CD4-positive, alpha-beta T cell treated with Interleukin-2 at 100 ng/mL for 4 hours (primary cell): Measurements from ENCODE around the gene LIN37.

ENCODE experiments used
- DNase-seq: peaks from one replicate; pipeline ENCODE4 v3.0.0-alpha.2; 2020; ENCODE audit warnings: low spot score

Gene LIN37

GRCh38 chr19:35775046-35775297 is 26.6 kb downstream of the LIN37 start:
- DNase-seq: no peak

- DNase-seq: peak; percentile 99
Observed at GRCh38 chr19:35775298-35776101, 27.1 kb downstream of the LIN37 start, which contains the start of gene ARHGAP33. Gene ARHGAP33, plus strand, starts transcription at chr19:35775564. Its CDS starts 95 bp downstream, at chr19:35775659.

- no peak for DNase-seq
Observed at GRCh38 chr19:35776102-35776788, 27.9 kb downstream of the LIN37 start.

GRCh38 chr19:35777086-35777841 is 28.9 kb downstream of the LIN37 start:
- DNase-seq: no peak

- no peak for DNase-seq
Observed at GRCh38 chr19:35777961-35778360, 29.6 kb downstream of the LIN37 start.

GRCh38 chr19:35779033-35779432 is 30.7 kb downstream of the LIN37 start:
- DNase-seq: no peak

- no peak for DNase-seq
Observed at GRCh38 chr19:35780058-35780457, 31.7 kb downstream of the LIN37 start.

GRCh38 chr19:35780717-35781116 is 32.3 kb downstream of the LIN37 start:
- DNase-seq: no peak

GRCh38 chr19:35781650-35782049 is 33.3 kb downstream of the LIN37 start:
- no peak for DNase-seq

- DNase-seq: no peak
Observed at GRCh38 chr19:35782589-35782988, 34.2 kb downstream of the LIN37 start.

GRCh38 chr19:35783469-35784434 is 35.4 kb downstream of the LIN37 start:
- DNase-seq: no peak

GRCh38 chr19:35784503-35785338 is 36.3 kb downstream of the LIN37 start:
- no peak for DNase-seq

- DNase-seq: no peak
Observed at GRCh38 chr19:35785339-35785627, 36.9 kb downstream of the LIN37 start.

- DNase-seq: no peak
Observed at GRCh38 chr19:35786299-35787160, 38.2 kb downstream of the LIN37 start.

- no peak for DNase-seq
Observed at GRCh38 chr19:35787227-35787799, 38.9 kb downstream of the LIN37 start.

GRCh38 chr19:35788205-35788960 is 40.0 kb downstream of the LIN37 start:
- DNase-seq: no peak

- no peak for DNase-seq
Observed at GRCh38 chr19:35789195-35789977, 41.0 kb downstream of the LIN37 start.
